ENCODE measurements around the gene ESD. TPM values are rescaled to one million over a fixed set of nuclear protein-coding genes. Genes with fewer than 3 reads are reported as not detected.

ESD gene
- total RNA-seq, 1 experiment from 2014 or later: 68.3 TPM

DNA sequence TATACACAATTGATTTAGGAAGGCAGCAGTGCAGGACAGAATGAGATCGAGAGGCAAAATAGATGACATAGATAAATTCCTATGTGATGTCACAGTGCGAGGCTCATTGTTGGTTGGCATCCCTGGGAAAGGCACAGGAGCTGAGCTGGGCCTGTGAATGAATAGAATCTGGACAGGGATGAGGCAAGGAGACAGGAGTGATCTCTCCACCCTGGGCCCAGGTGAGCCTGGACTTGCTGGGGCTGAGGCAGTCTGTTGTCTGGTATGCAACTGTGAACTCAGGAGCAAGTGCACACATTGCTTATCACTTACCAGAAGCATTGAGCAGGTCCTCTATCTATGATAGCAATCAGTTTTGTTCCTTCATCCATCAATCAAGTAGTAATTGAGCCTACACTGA is 48.2 kb upstream of the ESD start:
- no peaks in the 10 kb centered on the region for H3K36me3 ChIP-seq (ENCODE audit: control insufficient read depth, insufficient read depth, low read length)
- TF ChIP-seq SIN3A (IDR thresholded peaks at IDR 0.05; ENCODE audit: borderline replicate concordance, insufficient read depth, low read depth, low read length): no peak
- TF ChIP-seq, protein P1, sequence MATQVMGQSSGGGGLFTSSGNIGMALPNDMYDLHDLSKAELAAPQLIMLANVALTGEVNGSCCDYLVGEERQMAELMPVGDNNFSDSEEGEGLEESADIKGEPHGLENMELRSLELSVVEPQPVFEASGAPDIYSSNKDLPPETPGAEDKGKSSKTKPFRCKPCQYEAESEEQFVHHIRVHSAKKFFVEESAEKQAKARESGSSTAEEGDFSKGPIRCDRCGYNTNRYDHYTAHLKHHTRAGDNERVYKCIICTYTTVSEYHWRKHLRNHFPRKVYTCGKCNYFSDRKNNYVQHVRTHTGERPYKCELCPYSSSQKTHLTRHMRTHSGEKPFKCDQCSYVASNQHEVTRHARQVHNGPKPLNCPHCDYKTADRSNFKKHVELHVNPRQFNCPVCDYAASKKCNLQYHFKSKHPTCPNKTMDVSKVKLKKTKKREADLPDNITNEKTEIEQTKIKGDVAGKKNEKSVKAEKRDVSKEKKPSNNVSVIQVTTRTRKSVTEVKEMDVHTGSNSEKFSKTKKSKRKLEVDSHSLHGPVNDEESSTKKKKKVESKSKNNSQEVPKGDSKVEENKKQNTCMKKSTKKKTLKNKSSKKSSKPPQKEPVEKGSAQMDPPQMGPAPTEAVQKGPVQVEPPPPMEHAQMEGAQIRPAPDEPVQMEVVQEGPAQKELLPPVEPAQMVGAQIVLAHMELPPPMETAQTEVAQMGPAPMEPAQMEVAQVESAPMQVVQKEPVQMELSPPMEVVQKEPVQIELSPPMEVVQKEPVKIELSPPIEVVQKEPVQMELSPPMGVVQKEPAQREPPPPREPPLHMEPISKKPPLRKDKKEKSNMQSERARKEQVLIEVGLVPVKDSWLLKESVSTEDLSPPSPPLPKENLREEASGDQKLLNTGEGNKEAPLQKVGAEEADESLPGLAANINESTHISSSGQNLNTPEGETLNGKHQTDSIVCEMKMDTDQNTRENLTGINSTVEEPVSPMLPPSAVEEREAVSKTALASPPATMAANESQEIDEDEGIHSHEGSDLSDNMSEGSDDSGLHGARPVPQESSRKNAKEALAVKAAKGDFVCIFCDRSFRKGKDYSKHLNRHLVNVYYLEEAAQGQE (IDR thresholded peaks at IDR 0.05; ENCODE audit: insufficient read depth in 1 of 2, low read depth in 2 of 2, low read length in 1 of 2): no peak
- no peak for TF ChIP-seq TCF7L2 (IDR thresholded peaks at IDR 0.05; ENCODE audit: low read depth, low read length)
- TF ChIP-seq, protein P2, sequence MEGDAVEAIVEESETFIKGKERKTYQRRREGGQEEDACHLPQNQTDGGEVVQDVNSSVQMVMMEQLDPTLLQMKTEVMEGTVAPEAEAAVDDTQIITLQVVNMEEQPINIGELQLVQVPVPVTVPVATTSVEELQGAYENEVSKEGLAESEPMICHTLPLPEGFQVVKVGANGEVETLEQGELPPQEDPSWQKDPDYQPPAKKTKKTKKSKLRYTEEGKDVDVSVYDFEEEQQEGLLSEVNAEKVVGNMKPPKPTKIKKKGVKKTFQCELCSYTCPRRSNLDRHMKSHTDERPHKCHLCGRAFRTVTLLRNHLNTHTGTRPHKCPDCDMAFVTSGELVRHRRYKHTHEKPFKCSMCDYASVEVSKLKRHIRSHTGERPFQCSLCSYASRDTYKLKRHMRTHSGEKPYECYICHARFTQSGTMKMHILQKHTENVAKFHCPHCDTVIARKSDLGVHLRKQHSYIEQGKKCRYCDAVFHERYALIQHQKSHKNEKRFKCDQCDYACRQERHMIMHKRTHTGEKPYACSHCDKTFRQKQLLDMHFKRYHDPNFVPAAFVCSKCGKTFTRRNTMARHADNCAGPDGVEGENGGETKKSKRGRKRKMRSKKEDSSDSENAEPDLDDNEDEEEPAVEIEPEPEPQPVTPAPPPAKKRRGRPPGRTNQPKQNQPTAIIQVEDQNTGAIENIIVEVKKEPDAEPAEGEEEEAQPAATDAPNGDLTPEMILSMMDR (IDR thresholded peaks at IDR 0.05): no peak
- TF ChIP-seq POLR2AphosphoS5 (IDR thresholded peaks at IDR 0.05; ENCODE audit: low read depth, low read length): no peak
- BruUV-seq (replicated peaks): no TSS peak
- no peaks in the 10 kb centered on the region for H3K4me1 ChIP-seq (ENCODE audit: control insufficient read depth, insufficient read depth, low read length)
- no peak for DNase-seq (ENCODE audit: low read depth, low spot score)
- intact Hi-C loops (cut with micrococcal nuclease; ENCODE audit: unreplicated experiment) (no loop called here), in situ Hi-C loops (cut with HindIII; ENCODE audit: low pct_unique_long_range_greater_than_20kb, low sequenced_read_pairs) (no loop called here)
- ChIA-PET POLR2A (no interaction called here), CTCF (no interaction called here)
- H3K27me3 ChIP-seq (ENCODE audit: control insufficient read depth, insufficient read depth, low read length): no peaks in the 10 kb centered on the region
- H3K27ac ChIP-seq (ENCODE audit: low read length): no peak overlapping the region
- no peak overlapping the region for H3K4me3 ChIP-seq (ENCODE audit: low read depth in 2 of 2, low read length in 2 of 2)
- ATAC-seq: no peak
- H3K9me3 ChIP-seq (ENCODE audit: control insufficient read depth, insufficient read depth, low read depth, low read length): no peaks in the 10 kb centered on the region

DNA sequence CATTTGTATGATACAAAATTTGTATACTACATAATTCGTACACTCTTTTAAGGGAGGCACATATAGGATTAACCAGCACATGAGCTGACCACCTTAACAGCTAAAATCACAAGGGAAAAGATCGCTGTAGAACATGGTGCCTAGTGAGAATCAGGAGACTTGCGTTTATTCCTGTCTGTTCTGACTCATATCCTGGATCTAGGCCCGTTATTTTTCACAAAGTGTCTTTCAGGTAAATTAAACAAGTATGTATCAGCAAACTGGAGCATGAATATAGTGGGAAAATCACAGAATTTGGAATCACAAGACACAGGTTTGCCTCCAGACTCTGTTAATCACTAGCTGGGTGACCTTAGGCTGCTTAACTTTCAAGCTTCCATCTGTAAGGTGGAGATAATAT is 47.5 kb upstream of the ESD start:
- in situ Hi-C loops (cut with HindIII; ENCODE audit: low pct_unique_long_range_greater_than_20kb, low sequenced_read_pairs): no loop called here
- no peaks in the 10 kb centered on the region for H3K36me3 ChIP-seq (ENCODE audit: control insufficient read depth, insufficient read depth, low read length)
- H3K4me1 ChIP-seq (ENCODE audit: control insufficient read depth, insufficient read depth, low read length): no peaks in the 10 kb centered on the region
- ATAC-seq: no peak
- no peak overlapping the region for H3K27ac ChIP-seq (ENCODE audit: low read length)
- H3K4me3 ChIP-seq (ENCODE audit: low read depth in 2 of 2, low read length in 2 of 2): no peak overlapping the region
- intact Hi-C loops (cut with micrococcal nuclease; ENCODE audit: unreplicated experiment): no loop called here
- POLR2A ChIA-PET: no interaction called here
- DNase-seq (ENCODE audit: low read depth, low spot score): no peak
- CTCF ChIA-PET: interaction anchor here (0.6 kb wide), 1 partner anchor 1192 kb away, joined by 7 read pairs; no protein-coding TSS in a partner anchor
- no peaks in the 10 kb centered on the region for H3K27me3 ChIP-seq (ENCODE audit: control insufficient read depth, insufficient read depth, low read length)
- no TSS peak for BruUV-seq (replicated peaks)
- H3K9me3 ChIP-seq (ENCODE audit: control insufficient read depth, insufficient read depth, low read depth, low read length): no peaks in the 10 kb centered on the region
- TF ChIP-seq, protein P1 (IDR thresholded peaks at IDR 0.05; ENCODE audit: insufficient read depth in 1 of 2, low read depth in 2 of 2, low read length in 1 of 2): no peak
- no peak for TF ChIP-seq SIN3A (IDR thresholded peaks at IDR 0.05; ENCODE audit: borderline replicate concordance, insufficient read depth, low read depth, low read length)
- TF ChIP-seq TCF7L2 (IDR thresholded peaks at IDR 0.05; ENCODE audit: low read depth, low read length): no peak
- TF ChIP-seq POLR2AphosphoS5 (IDR thresholded peaks at IDR 0.05; ENCODE audit: low read depth, low read length): no peak
- TF ChIP-seq, protein P2 (IDR thresholded peaks at IDR 0.05): no peak
